HCT116 (cell line): Measurements from ENCODE around the gene VIPR1.

Experiments used
- CBX3 ChIP-seq: IDR thresholded peaks from 2 replicates; pipeline ENCODE4 v1.6.1; 2012; ENCODE audit warnings: low read depth
- CEBPB ChIP-seq: IDR thresholded peaks from 2 replicates; pipeline ENCODE4 v1.6.1; 2012; ENCODE audit warnings: low read depth
- CTCF ChIP-seq, 3 experiments: fragments of 200-600 bp in 1 of 3; sonication (generic) in 1 of 3; IDR thresholded peaks in 2 of 3; conservative IDR thresholded peaks in 1 of 3; 2 replicates each; pipeline ENCODE4 v1.5.1; 2012 to 2017; ENCODE audit warnings: low read depth in 2 of 3, low read length in 2 of 3, antibody characterized with exemption in 1 of 3, borderline replicate concordance in 1 of 3, control low read depth in 1 of 3, mild to moderate bottlenecking in 1 of 3, mixed read lengths in 1 of 3, mixed run types in 1 of 3, moderate library complexity in 1 of 3; ENCODE audit not compliant: insufficient read depth in 1 of 3
- EZH2 ChIP-seq: fragments of 200-600 bp; sonication (generic); IDR thresholded peaks from 2 replicates; pipeline ENCODE4 v1.6.1; 2017; ENCODE audit warnings: antibody characterized with exemption, mixed run types
- POLR2A ChIP-seq: IDR thresholded peaks from 2 replicates; pipeline ENCODE4 v1.7.0; 2011; ENCODE audit warnings: borderline replicate concordance; ENCODE audit not compliant: insufficient read depth, insufficient read length; ENCODE audit errors: extremely low read depth
- REST ChIP-seq: IDR thresholded peaks from 2 replicates; pipeline ENCODE4 v1.6.1; 2012; ENCODE audit warnings: low read depth
- SIN3A ChIP-seq: IDR thresholded peaks from 2 replicates; pipeline ENCODE4 v1.6.1; 2012; ENCODE audit warnings: low read depth
- YY1 ChIP-seq: IDR thresholded peaks from 2 replicates; pipeline ENCODE4 v1.6.1; 2011; ENCODE audit warnings: low read length, low read depth, moderate library complexity, mild to moderate bottlenecking; ENCODE audit not compliant: insufficient replicate concordance; ENCODE audit errors: extremely low read depth

GRCh38 chr3:42508562-42508961 lies 6.1 kb downstream of the VIPR1 start:
- no peak for TF ChIP-seq POLR2A
- no peak for TF ChIP-seq CEBPB
- TF ChIP-seq REST = no peak
- no peak for TF ChIP-seq CTCF (IDR thresholded peaks at IDR 0.05 in 2 of 3, conservative IDR thresholded peaks at IDR 0.05 in 1 of 3; ENCODE audit: borderline replicate concordance in 1 of 3, insufficient read depth in 1 of 3, low read depth in 2 of 3, low read length in 2 of 3)
- no peak for TF ChIP-seq EZH2
- TF ChIP-seq SIN3A = no peak
- TF ChIP-seq CBX3 = no peak
- TF ChIP-seq YY1 = no peak
